ENCODE measurements around the gene CDKN2C.

DNA sequence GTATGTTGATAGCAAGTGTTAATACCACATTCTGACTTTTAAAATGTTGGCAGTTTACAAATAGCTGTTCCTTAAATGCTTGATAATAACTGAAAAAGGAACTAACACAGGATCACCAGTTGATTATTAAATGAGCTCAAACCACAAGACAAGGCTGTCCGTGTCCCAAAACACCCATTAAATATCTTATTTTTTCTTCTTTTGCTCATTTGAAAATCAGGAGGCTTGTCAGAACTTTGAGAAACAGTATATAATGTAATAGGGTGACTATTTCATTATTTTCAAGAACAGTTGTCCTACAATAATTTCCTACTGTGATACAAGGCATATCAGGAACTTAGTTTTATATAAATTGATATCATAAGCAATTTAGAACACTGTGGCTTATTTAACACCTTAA is 2.7 kb downstream of the CDKN2C start:
- TF ChIP-seq, protein P1, sequence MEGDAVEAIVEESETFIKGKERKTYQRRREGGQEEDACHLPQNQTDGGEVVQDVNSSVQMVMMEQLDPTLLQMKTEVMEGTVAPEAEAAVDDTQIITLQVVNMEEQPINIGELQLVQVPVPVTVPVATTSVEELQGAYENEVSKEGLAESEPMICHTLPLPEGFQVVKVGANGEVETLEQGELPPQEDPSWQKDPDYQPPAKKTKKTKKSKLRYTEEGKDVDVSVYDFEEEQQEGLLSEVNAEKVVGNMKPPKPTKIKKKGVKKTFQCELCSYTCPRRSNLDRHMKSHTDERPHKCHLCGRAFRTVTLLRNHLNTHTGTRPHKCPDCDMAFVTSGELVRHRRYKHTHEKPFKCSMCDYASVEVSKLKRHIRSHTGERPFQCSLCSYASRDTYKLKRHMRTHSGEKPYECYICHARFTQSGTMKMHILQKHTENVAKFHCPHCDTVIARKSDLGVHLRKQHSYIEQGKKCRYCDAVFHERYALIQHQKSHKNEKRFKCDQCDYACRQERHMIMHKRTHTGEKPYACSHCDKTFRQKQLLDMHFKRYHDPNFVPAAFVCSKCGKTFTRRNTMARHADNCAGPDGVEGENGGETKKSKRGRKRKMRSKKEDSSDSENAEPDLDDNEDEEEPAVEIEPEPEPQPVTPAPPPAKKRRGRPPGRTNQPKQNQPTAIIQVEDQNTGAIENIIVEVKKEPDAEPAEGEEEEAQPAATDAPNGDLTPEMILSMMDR (IDR thresholded peaks at IDR 0.05) = no peak
- TF ChIP-seq POLR2A (IDR thresholded peaks at IDR 0.05) = no peak

All from adrenal gland (tissue), 5 donors.